ENCODE measurements around the gene RBM33.

The RBM33 gene

DNA sequence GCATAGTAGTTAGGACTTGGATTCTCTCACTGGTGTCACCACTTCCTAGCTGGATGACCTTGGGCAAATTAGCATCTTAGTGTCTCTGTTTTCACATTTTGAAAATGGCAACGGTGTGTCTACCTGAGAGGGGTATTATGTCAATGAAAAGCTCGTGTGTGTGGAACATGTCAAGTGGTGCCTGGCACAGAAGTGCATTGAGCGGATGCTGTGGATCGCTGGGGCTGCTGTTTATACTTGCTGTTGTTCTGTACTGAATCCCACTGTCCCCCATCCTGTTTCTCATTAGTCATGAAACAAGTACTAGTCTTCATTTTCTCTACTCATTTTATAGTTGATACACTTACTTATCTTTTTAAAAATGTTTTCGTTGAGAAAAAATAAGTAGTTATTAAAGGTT is 26.1 kb downstream of the RBM33 start:
- H3K4me3 ChIP-seq (ENCODE audit: low read length), result no peak overlapping the region
- H3K9ac ChIP-seq (ENCODE audit: low read length), result no peak overlapping the region
- peaks cover 3% of the 10 kb centered on the region for H3K4me1 ChIP-seq (ENCODE audit: control insufficient read depth, insufficient read depth, low read length)
- H3K27me3 ChIP-seq (ENCODE audit: control insufficient read depth, insufficient read depth, low read length), result no peaks in the 10 kb centered on the region
- H3K27ac ChIP-seq (ENCODE audit: low read depth, low read length), result no peak overlapping the region
- H3K36me3 ChIP-seq (ENCODE audit: control insufficient read depth, insufficient read depth, low read length), result peaks cover 3% of the 10 kb centered on the region

DNA sequence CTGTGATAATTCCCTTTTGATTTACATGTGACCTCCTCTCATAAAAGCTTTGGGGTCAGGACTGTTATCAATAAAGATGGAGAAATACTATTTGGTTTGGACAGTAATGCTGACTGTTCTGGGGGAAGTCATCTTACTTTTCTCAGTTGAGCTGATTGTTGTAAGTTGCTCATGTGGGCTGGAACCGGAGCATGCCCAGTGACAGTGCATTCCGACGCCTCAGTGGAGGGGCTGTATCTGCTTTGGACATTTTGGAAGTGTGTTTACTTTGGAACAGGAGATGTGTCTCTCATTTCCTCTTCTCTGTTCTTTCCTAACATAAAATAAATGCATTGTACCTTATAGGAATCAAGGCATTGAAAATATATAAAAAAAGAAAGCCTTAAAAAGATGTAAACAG is 30.1 kb downstream of the RBM33 start:
- Histone ChIP-seq H3K27ac (ENCODE audit: low read depth, low read length) (no peak overlapping the region), H3K9ac (ENCODE audit: low read length) (no peak overlapping the region), H3K27me3 (ENCODE audit: control insufficient read depth, insufficient read depth, low read length) (no peaks in the 10 kb centered on the region), H3K36me3 (ENCODE audit: control insufficient read depth, insufficient read depth, low read length) (no peaks in the 10 kb centered on the region), H3K4me1 (ENCODE audit: control insufficient read depth, insufficient read depth, low read length) (no peaks in the 10 kb centered on the region), H3K4me3 (ENCODE audit: low read length) (no peak overlapping the region)

DNA sequence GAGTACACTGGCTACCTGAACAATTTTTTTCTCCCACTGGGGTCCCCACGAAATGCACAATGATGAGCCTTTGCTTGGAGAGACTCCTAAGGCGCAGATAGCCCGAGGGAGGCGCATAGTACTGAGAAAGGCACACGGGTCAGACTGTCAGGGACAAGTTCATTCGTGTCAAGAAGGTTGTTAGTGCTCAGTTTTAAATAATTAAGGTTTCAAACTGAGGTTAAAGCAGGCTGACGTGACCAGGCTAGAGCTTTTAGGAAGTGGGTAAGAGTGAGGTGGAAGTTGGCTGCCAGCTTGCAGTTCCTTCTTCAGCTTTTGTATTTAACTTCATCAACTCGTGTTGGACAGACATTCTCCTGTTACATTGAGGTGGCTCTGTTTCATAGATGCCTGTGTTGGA is 31.6 kb downstream of the RBM33 start:
- Histone ChIP-seq H3K36me3 (ENCODE audit: control insufficient read depth, insufficient read depth, low read length) (peaks cover 4% of the 10 kb centered on the region), H3K9ac (ENCODE audit: low read length) (no peak overlapping the region), H3K4me3 (ENCODE audit: low read length) (no peak overlapping the region), H3K4me1 (ENCODE audit: control insufficient read depth, insufficient read depth, low read length) (no peaks in the 10 kb centered on the region), H3K27ac (ENCODE audit: low read depth, low read length) (no peak overlapping the region), H3K27me3 (ENCODE audit: control insufficient read depth, insufficient read depth, low read length) (no peaks in the 10 kb centered on the region)

DNA sequence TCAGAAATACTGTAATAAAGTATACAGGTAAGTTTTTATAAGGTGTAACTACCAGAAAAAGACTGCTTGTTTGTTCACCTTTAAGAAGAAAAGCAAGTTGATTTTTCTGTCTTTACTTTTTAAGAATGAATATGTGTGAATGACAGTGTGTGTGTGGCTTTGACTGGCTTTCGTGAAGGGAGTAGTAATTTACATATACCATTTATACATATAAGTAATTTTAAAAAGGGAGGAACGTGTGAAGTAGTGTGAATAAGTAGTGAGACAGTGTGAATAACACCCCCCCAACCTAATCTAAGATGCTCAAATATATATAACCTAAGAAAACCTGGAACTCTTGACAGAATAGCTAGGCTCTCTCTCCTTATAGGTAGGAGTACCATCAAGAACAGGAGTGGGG is 33.2 kb downstream of the RBM33 start:
- Histone ChIP-seq H3K27me3 (ENCODE audit: control insufficient read depth, insufficient read depth, low read length) (no peaks in the 10 kb centered on the region), H3K27ac (ENCODE audit: low read depth, low read length) (no peak overlapping the region), H3K4me3 (ENCODE audit: low read length) (no peak overlapping the region), H3K36me3 (ENCODE audit: control insufficient read depth, insufficient read depth, low read length) (peaks cover 4% of the 10 kb centered on the region), H3K9ac (ENCODE audit: low read length) (no peak overlapping the region), H3K4me1 (ENCODE audit: control insufficient read depth, insufficient read depth, low read length) (no peaks in the 10 kb centered on the region)

DNA sequence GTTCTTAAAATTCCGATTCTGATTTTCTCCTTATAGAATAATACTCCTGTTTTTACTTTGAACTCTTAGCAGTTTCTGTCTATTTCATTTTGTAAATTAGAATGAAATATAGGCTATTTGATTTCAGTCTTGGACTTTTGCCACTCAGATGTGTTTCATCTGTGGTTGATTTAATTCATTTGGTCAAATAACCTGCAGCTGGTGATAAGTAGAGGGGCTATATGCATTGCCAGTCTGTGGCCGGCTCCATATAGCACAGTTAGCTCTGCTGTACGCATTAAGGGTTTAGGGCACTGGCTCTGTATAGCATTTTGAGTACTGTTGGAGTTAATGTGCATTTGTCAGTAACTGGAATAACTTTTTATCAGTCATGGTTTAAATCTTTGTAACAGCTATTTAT is 35.7 kb downstream of the RBM33 start:
- no peak overlapping the region for H3K9ac ChIP-seq (ENCODE audit: low read length)
- H3K27ac ChIP-seq (ENCODE audit: low read depth, low read length), result no peak overlapping the region
- H3K4me3 ChIP-seq (ENCODE audit: low read length), result no peak overlapping the region
- H3K27me3 ChIP-seq (ENCODE audit: control insufficient read depth, insufficient read depth, low read length), result no peaks in the 10 kb centered on the region
- H3K4me1 ChIP-seq (ENCODE audit: control insufficient read depth, insufficient read depth, low read length), result no peaks in the 10 kb centered on the region
- peaks cover 7% of the 10 kb centered on the region for H3K36me3 ChIP-seq (ENCODE audit: control insufficient read depth, insufficient read depth, low read length)

DNA sequence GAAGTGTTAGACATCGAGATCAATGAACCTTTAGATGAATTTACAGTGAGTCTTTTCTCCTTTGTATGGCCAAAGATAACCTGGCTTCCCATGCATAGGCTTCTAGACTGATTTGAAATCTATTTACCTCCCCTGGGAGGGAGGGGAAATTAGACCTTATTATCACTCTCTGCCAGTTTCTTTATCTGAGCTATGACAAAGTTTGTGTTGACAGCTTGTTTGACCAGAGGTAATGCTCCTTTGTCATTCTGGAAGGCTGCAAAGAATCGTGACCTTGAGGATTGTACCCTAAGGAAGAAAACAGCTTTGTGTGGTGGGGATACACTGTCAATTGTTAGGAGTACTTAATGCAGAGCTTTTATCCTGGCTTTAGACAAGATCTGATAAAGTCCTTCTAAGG is 36.4 kb downstream of the RBM33 start:
- Histone ChIP-seq H3K27ac (ENCODE audit: low read depth, low read length) (no peak overlapping the region), H3K9ac (ENCODE audit: low read length) (no peak overlapping the region), H3K4me3 (ENCODE audit: low read length) (no peak overlapping the region), H3K36me3 (ENCODE audit: control insufficient read depth, insufficient read depth, low read length) (peaks cover 7% of the 10 kb centered on the region), H3K27me3 (ENCODE audit: control insufficient read depth, insufficient read depth, low read length) (no peaks in the 10 kb centered on the region), H3K4me1 (ENCODE audit: control insufficient read depth, insufficient read depth, low read length) (no peaks in the 10 kb centered on the region)

DNA sequence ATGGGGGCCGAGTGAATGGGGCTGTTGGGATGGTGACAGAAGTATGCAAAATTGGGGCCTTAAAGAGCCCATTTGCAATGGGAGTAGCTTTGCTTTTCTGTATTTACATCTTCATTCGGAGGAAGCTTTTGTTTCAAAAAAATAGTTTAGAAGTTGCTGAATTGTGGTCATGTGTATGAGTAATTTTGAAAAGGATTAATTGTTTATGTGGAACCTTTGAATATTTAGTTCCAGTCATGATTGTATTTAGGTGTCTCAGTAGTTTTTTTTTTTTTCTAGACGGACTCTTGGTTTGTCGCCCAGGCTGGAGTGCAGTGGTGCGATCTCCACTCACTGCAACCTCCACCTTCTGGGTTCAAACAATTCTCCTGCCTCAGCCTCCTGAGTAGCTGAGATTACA is 37.2 kb downstream of the RBM33 start:
- Histone ChIP-seq H3K27ac (ENCODE audit: low read depth, low read length) (no peak overlapping the region), H3K4me1 (ENCODE audit: control insufficient read depth, insufficient read depth, low read length) (no peaks in the 10 kb centered on the region), H3K9ac (ENCODE audit: low read length) (no peak overlapping the region), H3K36me3 (ENCODE audit: control insufficient read depth, insufficient read depth, low read length) (peaks cover 7% of the 10 kb centered on the region), H3K27me3 (ENCODE audit: control insufficient read depth, insufficient read depth, low read length) (no peaks in the 10 kb centered on the region), H3K4me3 (ENCODE audit: low read length) (no peak overlapping the region)

DNA sequence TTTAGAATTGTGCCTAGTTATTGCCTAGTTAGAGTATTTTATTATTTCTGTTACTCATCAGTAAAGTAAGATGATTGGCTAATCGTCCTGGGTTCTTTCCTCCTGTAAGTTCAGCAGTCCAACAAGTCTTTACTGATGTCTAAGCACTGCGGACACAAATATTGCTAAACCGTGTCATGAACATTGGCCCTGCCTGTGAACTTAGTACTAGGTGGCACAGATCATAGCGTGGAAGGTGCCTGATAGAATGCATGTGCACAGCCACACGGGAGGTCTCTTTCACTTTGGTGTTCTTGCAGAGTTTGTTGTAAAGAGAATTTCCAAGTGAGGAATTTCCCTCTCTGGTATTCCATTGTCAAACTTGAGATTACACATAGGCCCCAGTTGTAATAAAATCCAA is 38.0 kb downstream of the RBM33 start:
- no peak overlapping the region for H3K27ac ChIP-seq (ENCODE audit: low read depth, low read length)
- H3K36me3 ChIP-seq (ENCODE audit: control insufficient read depth, insufficient read depth, low read length), result peaks cover 7% of the 10 kb centered on the region
- no peaks in the 10 kb centered on the region for H3K4me1 ChIP-seq (ENCODE audit: control insufficient read depth, insufficient read depth, low read length)
- no peaks in the 10 kb centered on the region for H3K27me3 ChIP-seq (ENCODE audit: control insufficient read depth, insufficient read depth, low read length)
- no peak overlapping the region for H3K4me3 ChIP-seq (ENCODE audit: low read length)
- H3K9ac ChIP-seq (ENCODE audit: low read length), result no peak overlapping the region

DNA sequence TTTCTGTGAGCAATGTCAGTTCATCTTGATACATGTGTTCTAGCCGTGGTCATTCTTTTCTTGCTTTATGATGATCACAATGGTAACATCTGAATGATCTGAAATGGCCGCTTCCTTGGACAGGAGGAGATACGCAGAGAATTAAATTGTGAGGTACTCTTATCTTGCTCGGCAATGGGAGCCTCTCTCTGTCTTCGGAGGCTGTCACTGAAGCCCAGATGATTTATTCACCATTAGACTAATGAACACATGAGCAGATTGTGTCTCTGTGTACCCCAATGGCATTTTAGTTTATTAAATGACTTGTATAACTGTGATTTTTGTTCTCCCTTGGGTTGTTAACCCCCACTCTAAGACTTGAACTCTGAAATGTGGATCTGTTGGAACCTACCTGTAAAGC is 38.6 kb downstream of the RBM33 start:
- Histone ChIP-seq H3K27ac (ENCODE audit: low read depth, low read length) (no peak overlapping the region), H3K9ac (ENCODE audit: low read length) (no peak overlapping the region), H3K4me1 (ENCODE audit: control insufficient read depth, insufficient read depth, low read length) (no peaks in the 10 kb centered on the region), H3K27me3 (ENCODE audit: control insufficient read depth, insufficient read depth, low read length) (no peaks in the 10 kb centered on the region), H3K36me3 (ENCODE audit: control insufficient read depth, insufficient read depth, low read length) (peaks cover 7% of the 10 kb centered on the region), H3K4me3 (ENCODE audit: low read length) (no peak overlapping the region)

DNA sequence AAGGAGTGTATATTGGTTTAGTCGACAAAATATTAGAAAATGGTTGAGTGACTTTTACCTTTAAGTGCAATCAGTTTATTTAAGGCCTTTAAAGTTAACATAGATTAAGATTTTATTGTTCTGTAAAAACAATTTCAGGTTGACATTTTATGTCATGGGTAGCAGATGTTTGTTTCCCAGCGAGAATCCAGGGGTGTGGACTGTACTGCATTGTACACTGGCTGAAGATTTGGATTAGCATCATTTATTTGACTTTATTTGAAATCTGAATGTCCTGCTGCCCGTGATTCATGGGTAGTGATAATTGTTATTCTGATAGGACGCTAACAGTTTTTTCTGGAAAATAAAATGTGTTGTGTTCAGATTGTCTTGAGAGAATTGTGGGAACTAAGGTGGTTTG is 39.3 kb downstream of the RBM33 start:
- Histone ChIP-seq H3K4me1 (ENCODE audit: control insufficient read depth, insufficient read depth, low read length) (no peaks in the 10 kb centered on the region), H3K9ac (ENCODE audit: low read length) (no peak overlapping the region), H3K4me3 (ENCODE audit: low read length) (no peak overlapping the region), H3K36me3 (ENCODE audit: control insufficient read depth, insufficient read depth, low read length) (peaks cover 7% of the 10 kb centered on the region), H3K27me3 (ENCODE audit: control insufficient read depth, insufficient read depth, low read length) (no peaks in the 10 kb centered on the region), H3K27ac (ENCODE audit: low read depth, low read length) (no peak overlapping the region)

DNA sequence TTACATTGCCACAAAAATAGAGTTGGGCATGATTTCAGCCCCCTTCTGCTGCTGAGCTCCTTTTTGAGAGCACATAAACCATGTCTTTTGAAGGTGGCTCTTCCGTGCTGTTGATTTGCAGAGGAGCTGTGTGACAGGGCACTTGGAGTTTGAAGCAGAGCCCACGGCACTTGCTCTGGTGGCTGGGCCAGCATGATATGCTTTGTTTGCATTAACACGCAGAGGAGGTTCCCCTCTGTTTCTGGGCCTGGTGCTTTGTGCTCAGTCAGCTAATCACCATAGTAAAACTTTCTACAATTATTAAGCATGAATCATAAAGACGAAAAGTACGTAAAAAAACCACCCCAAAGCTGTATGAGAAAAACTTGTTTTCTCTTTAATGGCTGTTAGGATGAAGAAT is 40.1 kb downstream of the RBM33 start:
- Histone ChIP-seq H3K4me1 (ENCODE audit: control insufficient read depth, insufficient read depth, low read length) (no peaks in the 10 kb centered on the region), H3K27ac (ENCODE audit: low read depth, low read length) (no peak overlapping the region), H3K36me3 (ENCODE audit: control insufficient read depth, insufficient read depth, low read length) (peaks cover 7% of the 10 kb centered on the region), H3K27me3 (ENCODE audit: control insufficient read depth, insufficient read depth, low read length) (no peaks in the 10 kb centered on the region), H3K9ac (ENCODE audit: low read length) (no peak overlapping the region), H3K4me3 (ENCODE audit: low read length) (no peak overlapping the region)

DNA sequence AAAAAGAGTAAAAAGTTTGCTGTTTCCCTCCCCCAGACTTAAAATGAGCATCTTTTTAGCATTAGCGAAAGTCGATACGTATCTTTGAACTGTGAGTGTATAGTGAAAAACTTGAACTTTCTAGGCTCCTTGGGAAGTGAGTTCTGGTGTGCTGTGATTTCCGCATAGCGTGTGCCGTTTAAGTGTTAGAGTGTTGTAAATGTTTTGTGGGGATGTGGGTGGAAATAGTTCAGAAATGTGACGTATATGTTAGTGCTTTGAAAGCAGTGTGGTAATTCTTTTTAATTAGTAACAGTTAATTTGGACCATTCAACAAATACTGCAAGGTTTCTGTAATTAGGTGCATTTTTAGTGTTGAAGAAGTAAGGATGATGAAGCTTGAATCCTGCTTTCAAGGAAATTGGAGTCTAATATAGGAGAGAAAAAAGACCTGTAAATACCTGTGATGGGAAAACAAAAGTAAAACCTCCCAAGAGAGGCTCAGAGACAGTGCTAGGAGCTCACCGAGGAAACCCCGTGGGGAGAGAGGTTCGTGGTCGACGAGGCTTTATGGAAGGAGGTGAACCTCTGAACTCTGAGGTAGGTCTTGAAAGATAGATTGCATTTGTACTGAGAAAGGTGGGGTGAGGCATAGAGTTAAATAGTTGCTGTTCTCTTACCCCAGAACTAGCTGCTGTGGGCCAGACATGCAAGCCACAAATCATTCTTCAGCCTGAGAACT is 40.8 kb downstream of the RBM33 start:
- Histone ChIP-seq H3K27ac (ENCODE audit: low read depth, low read length) (no peak overlapping the region), H3K36me3 (ENCODE audit: control insufficient read depth, insufficient read depth, low read length) (peaks cover 7% of the 10 kb centered on the region), H3K4me1 (ENCODE audit: control insufficient read depth, insufficient read depth, low read length) (no peaks in the 10 kb centered on the region), H3K4me3 (ENCODE audit: low read length) (no peak overlapping the region), H3K9ac (ENCODE audit: low read length) (no peak overlapping the region), H3K27me3 (ENCODE audit: control insufficient read depth, insufficient read depth, low read length) (no peaks in the 10 kb centered on the region)

DNA sequence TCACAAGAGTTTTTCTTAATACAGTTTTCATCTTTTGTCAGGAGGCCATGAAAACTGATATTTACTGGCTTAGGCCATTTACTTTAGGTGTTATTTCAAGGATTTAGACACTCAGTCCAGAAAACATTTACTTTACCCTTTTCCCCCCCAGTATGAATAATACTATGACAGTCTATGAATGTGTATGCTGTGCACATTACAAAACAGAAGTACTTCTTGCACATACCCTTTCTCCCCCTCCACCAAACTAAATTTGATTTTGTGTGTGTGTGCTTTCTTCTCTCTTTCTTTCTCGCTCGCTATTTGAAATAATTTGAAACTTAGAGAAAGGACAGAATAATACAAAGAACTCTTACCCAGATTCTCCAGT is 41.3 kb downstream of the RBM33 start:
- peaks cover 3% of the 10 kb centered on the region for H3K36me3 ChIP-seq (ENCODE audit: control insufficient read depth, insufficient read depth, low read length)
- H3K4me3 ChIP-seq (ENCODE audit: low read length), result no peak overlapping the region
- H3K27me3 ChIP-seq (ENCODE audit: control insufficient read depth, insufficient read depth, low read length), result no peaks in the 10 kb centered on the region
- no peak overlapping the region for H3K9ac ChIP-seq (ENCODE audit: low read length)
- H3K4me1 ChIP-seq (ENCODE audit: control insufficient read depth, insufficient read depth, low read length), result no peaks in the 10 kb centered on the region
- no peak overlapping the region for H3K27ac ChIP-seq (ENCODE audit: low read depth, low read length)
